Skin of body (tissue), 2 donors: ENCODE data around the gene RPGRIP1. TPM values are rescaled to one million over a fixed set of nuclear protein-coding genes. Genes with fewer than 3 reads are reported as not detected.
"Not testable (repeated sequence)": the region's sequence is repeated elsewhere in the genome, so short reads cannot be mapped to it uniquely, and the experiment has no call there.

Experiments used
- DNase-seq: peaks from one replicate; lab custom pipeline; 2025; lab: John Stamatoyannopoulos, UW
- total RNA-seq: library from RNA; depleted of rRNA; stranded (reverse); fragments of >200 nt; gene quantifications from one replicate; pipeline ENCODE4 v1.2.3, GENCODE V29; 2014

Gene RPGRIP1
- total RNA-seq, 1 donor from 2014 or later: 0.10 TPM

DNA sequence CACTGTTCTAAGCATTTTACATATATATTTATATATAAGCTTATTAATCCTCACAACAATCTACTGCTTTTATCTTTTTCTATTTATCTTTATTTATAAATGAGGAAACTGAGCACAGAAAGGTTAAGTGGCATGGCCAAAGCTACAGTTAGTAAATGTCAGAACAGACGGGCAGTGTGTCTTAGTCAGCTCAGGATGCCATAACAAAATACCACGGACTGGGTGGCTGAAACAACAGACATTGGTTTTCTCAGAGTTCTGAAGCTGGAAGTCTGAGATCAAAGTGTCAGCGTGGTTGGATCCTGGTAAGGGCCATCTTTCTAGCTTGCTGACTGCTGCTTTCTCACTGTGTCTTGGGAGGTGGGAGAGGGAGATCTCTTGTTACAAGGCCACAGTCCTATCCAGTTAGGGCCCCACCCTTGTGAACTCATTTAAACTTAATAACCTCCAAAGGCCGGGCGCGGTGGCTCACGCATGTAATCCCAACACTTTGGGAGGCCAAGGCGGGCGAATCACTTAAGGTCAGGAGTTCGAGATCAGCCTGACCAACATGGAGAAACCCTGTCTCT is 19.8 kb downstream of the RPGRIP1 start:
- no peak for DNase-seq

DNA sequence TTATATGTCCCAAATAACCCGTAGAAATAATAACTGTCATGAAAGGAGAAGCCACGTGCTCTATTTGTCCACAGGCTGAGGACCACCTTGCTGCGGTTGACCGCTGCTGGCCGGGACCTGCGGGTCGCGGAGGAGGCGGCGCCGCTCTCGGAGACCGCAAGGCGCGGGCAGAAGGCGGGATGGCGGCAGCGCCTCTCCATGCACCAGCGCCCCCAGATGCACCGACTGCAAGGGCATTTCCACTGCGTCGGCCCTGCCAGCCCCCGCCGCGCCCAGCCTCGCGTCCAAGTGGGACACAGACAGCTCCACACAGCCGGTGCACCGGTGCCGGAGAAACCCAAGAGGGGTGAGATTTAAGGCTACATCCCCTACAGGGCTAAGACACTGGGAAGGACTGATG is 21.0 kb downstream of the RPGRIP1 start:
- DNase-seq: no peak

DNA sequence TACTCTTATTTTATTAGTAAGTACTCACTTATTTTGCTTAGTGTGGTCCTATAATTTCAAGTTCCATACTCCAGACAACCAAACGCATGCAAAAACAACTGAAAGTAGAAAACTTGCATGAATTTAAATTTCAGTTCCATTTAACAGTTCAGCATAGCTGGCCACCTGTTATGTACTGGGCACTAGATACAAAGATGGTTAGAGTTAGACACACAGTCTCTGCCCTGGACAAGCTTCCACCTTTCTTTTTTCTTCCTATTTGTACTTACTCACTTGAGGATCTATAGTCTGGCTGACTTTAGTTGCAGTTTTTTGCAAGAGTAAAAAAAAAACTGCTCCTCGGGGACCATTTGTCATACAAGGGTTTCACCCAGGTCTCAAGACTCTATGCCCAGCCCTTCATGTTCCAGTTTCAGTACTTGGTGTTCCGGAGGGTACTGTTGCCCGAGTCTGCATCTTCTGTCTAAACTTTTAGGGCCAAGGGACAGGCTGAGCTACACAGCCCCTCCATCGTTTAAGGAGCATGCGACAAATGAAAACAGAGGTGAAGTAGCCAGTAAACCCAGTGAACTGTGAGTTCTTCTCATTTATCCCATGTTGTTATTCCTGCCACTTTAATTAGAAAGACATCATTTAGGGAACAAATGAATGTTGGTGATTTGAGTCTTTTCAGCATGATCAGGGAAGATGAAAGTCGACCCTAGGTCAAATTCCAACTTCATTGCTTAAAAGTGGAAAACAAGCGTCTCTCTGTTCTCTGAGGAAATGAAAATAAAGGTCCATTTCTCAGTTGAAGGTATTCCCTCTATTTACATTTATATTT is 22.3 kb downstream of the RPGRIP1 start:
- DNase-seq: no peak

DNA sequence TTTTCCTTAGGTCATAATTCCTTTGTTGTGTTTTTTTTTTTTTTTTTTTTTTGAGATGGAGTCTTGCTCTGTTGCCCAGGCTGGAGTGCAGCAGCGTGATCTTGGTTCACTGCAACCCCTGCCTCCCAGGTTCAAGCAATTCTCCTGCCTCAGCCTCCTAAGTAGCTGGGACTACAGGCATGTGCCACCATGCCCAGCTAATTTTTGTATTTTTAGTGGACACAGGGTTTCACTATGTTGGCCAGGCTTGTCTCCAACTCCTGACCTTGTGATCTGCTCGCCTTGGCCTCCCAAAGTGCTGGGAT is 22.9 kb downstream of the RPGRIP1 start:
- DNase-seq: not testable (repeated sequence)

DNA sequence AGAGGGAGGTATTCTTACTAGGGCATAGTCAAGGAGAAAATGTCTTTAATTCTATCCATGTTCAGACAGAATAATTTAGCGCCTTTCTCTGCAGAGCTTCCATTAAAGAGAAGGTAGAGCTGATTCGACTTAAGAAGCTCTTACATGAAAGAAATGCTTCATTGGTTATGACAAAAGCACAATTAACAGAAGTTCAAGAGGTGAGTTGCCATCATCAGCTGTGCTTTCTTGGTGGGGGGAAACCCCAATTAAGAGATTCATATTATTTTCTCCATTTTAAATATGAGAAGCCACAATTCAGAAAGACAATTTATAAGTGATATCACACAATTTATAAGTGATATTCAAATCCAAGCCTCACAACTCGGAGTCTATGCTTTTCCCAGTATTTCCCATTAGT is 27.8 kb downstream of the RPGRIP1 start:
- DNase-seq: no peak

DNA sequence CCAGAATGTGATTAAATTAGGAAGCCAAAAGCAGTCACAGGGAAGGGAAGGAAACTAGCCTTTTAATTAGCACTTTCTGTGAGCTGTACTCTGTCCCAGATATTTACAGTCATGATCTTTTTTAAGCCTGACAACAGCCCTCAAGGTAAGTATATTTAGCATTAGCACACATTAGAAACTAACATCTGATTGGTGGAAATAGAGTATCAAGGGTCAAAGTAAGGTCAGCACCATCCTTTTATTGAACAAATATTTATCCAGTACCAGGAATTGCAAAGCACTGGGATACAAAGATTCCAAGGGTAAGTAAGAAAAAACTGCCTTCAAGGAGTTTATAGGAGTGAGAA is 28.2 kb downstream of the RPGRIP1 start:
- DNase-seq: no peak

DNA sequence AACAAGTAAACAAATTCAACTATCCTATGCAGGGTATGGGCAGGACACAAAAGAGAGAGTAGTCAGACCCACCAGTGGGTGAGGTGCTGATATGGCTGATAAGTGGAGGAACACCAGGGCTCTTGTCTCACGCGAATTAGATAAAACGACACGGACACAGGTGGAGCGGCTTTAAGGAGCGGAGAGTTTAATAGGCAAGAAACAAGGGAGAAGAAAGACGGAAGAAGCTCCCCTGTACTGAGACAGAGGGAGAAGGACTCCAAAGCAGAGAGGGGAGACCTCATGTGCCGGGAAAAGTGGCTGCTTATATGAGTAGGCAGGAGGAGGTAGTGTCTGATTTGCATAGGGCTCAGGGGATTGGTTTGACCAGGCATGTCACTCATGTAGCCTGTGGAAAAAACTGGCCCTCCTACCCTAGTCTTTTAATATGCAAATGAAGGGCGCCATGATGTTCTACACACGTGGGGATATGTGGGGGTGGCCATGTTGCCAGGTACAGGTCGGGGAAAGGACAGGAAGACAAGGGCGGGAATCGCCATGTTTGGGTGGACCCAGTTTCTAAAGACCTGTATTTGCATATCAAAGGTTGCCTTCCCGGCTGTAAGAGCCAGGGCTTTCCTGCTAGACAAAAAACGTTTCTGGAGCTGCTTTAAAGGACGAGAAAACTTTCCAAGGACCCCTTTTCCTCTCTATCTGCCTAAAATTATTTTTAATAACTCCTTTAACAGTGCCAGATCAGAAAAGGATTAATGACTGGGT is 28.8 kb downstream of the RPGRIP1 start:
- DNase-seq: peak; percentile 42

DNA sequence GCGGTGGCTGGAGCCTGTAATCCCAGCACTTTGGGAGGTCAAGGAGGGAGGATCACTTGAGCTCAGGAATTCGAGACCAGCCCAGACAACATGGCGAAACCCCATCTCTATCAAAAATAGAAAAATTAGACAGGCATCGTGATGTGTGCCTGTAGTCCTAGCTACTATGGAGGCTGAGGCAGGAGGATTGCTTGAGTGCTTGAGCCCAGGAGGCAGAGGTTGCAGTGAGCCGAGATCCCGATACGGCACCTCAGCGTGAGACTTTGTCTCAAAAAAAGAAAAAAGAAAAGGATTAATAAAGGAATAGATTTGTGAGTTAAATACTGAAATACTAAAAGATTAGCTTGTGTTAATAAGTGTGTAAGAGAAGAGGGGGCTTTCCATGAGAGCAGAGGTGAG is 29.4 kb downstream of the RPGRIP1 start:
- DNase-seq: no peak

DNA sequence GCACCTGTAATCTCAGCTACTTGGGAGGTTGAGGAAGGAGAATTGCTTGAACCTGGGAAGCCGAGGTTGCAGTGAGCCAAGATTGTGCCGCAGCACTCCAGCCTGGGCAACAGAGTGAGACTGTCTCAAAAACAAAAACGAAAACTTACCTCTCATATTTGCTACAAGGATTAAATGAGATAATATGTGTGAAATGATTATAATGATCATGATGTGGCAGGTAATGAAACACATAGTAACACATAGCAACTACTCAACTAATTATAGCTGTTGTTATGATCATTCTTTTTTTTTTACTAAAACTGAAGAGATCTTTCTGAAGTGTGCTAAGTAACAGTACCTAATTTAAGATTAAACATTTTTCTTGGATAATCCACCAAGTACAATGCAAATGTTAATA is 30.1 kb downstream of the RPGRIP1 start:
- no peak for DNase-seq

DNA sequence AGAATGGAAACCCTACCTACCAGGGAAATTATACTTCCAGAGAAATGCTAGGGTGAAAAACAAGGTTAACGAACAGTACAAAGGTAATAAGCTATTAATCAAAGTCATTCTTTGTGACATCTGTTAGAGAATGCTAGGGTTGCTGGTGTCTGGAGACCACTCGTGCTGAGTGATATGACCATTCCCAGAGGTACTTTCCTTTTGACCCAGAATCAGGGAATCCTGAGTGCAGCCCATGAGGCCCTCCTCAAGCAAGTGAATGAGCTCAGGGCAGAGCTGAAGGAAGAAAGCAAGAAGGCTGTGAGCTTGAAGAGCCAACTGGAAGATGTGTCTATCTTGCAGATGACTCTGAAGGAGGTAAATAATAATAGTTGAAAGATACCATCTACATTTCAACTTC is 31.7 kb downstream of the RPGRIP1 start:
- DNase-seq: no peak

DNA sequence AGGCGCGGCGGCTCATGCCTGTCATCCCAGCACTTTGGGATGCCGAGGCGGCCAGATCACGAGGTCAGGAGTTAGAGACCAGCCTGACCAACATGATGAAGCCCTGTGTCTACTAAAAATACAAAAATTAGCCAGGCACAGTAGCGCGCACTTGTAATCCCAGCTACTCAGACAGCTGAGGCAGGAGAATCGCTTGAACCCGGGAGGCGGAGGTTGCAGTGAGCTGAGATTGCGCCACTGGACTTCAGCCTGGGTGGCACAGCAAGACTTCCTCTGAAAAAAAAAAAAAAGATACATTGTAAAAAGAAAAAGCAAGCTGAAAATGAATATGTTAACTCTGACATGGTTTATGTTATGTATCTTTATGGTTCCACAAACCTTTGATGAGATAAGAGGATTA is 33.6 kb downstream of the RPGRIP1 start:
- no peak for DNase-seq

DNA sequence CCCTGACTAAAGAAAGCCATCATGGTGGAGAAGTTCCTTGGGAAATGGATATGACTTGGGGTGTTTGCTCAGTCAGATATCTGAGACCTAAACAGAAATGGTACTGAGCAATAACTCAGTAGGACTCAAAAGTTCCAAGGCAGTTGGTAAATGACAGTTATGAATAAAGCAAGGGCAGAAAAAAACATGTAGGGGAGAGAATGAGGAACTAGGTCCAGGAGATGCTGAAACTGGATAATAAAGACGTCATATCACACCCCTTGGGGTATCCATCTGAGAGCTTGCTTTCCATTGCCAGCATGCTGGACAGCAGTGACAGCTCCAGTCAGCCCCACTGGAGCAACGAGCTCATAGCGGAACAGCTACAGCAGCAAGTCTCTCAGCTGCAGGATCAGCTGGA is 37.5 kb downstream of the RPGRIP1 start:
- DNase-seq: no peak

DNA sequence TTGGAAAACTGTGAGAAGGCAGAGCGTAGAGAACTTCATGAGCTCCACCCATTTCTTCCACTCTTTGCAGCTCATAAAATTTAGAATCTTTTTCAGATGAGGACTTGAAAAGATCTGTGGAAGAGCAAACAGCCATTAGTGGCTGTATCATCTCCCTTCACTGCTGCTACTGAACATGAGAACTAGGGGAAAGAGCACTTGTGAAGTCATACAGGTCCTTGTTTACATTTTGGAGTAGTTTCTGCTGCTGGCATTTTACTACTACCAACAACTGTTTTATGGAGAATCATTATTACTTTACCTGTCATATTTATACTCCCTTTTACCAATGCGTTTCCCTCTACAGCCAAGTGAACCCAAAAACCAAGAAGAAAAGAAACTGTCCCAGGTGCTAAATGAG is 41.0 kb downstream of the RPGRIP1 start:
- DNase-seq: no peak

DNA sequence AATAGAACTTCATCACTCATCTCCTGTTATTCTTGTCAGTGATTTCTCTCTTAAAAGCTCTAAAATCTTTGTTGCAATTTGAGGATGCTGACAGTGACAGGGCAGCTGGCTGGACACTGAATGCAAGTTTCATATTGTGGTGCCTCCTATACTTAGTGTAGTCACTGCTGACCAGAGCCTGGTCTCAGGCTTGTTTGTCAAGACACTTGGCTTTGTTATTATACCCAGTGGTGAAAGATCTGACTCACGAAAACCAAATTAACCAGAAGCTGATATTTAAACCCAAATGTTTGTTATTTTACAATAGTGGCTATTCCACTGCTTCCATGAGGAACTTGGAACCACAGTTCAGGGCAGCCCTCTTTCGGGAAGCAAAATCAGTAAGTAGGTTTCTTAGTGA is 42.8 kb downstream of the RPGRIP1 start:
- no peak for DNase-seq

DNA sequence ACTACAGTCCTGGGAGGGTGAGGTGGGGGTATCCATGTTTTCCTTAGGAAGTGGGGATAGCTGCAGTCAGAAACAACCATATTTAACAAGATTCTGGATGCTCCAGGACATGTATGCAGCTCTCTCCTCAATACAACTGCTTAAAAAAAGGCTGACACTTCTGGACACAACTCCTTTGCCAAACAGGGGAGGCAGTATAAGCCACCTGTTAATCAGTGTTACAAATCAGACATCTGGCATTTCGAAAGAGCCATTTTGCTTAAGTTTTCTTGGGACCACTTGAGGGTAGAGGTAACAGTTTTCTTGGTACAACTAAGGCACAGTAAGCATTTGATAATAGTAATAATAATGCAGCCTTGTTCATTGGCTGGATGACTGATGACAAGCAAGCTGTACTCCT is 47.1 kb downstream of the RPGRIP1 start:
- DNase-seq: no peak

Other genes starting within 250 kb of the RPGRIP1 start
- gene TPPP2, start 249.9 kb upstream of the RPGRIP1 start, total RNA-seq: not detected
- gene RNASE13, start 245.3 kb upstream of the RPGRIP1 start, total RNA-seq: not detected
- gene RNASE7, start 237.7 kb upstream of the RPGRIP1 start, total RNA-seq: 0.79 TPM
- not detected for gene RNASE8, start 222.3 kb upstream of the RPGRIP1 start, total RNA-seq
- gene ARHGEF40, start 209.8 kb upstream of the RPGRIP1 start, total RNA-seq: 37.2 TPM
- gene ZNF219, start 181.4 kb upstream of the RPGRIP1 start, total RNA-seq: 5.4 TPM
- gene TMEM253, start 179.0 kb upstream of the RPGRIP1 start, total RNA-seq: 0.39 TPM
- not detected for gene OR5AU1, start 124.0 kb upstream of the RPGRIP1 start, total RNA-seq
- gene HNRNPC, start 10.6 kb upstream of the RPGRIP1 start, total RNA-seq: 415 TPM
- 58.1 TPM for gene SUPT16H, start 103.9 kb downstream of the RPGRIP1 start, total RNA-seq
- 50.4 TPM for gene CHD8, start 176.0 kb downstream of the RPGRIP1 start, total RNA-seq
- 38.3 TPM for gene RAB2B, start 196.9 kb downstream of the RPGRIP1 start, total RNA-seq
- gene TOX4, start 197.1 kb downstream of the RPGRIP1 start, total RNA-seq: 26.1 TPM
- gene METTL3, start 231.3 kb downstream of the RPGRIP1 start, total RNA-seq: 48.2 TPM
- 4.9 TPM for gene SALL2, start 246.3 kb downstream of the RPGRIP1 start, total RNA-seq